Mesangial cell (primary cell): ENCODE results near the gene ENTHD1. TPM values are rescaled to one million over a fixed set of nuclear protein-coding genes. Genes with fewer than 3 reads are reported as not detected.

Source experiments
- total RNA-seq: library from RNA; depleted of rRNA; stranded (reverse); fragments of >200 nt; gene quantifications from 2 replicates; pipeline ENCODE4 v1.2.3, GENCODE V29; 2015

The ENTHD1 gene, protein sequence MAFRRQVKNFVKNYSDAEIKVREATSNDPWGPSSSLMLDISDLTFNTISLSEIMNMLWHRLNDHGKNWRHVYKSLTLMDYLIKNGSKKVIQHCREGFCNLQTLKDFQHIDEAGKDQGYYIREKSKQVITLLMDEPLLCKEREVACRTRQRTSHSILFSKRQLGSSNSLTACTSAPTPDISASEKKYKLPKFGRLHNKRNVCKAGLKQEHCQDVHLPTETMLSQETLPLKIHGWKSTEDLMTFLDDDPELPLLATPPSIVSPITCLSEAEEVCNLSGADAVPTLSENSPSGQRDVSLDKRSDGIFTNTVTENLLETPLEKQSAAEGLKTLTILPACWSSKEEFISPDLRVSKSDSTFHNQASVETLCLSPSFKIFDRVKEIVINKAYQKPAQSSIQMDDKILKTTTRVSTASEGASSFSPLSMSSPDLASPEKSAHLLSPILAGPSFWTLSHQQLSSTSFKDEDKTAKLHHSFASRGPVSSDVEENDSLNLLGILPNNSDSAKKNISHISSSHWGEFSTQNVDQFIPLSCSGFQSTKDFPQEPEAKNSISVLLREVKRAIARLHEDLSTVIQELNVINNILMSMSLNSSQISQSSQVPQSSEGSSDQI
- total RNA-seq = not detected in 2 replicates

DNA sequence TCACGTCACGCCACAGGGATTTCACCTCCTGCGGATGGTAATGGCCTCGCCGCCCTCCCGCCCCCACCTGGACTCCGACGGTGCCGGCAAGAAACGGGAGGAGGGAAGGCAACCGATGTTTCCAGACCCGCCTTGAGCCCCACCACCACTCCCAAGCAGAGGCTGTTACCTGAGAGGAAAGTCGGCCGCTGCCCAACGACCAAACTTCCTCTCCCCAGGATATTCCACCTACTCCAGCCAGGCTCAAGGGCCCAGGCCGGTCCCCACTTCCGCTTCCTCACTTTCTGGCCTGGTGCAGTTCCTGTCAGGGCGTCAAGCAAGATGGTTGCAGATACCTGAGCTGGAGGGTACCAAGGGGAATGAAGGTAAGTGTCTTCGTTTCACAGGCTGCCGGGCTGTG lies at the start of gene ENTHD1:
TSS of gene ENTHD1 (minus strand) at position 235 of the 400 bp plus-strand sequence. CDS start 6,012 bp downstream, outside the sequence.

DNA sequence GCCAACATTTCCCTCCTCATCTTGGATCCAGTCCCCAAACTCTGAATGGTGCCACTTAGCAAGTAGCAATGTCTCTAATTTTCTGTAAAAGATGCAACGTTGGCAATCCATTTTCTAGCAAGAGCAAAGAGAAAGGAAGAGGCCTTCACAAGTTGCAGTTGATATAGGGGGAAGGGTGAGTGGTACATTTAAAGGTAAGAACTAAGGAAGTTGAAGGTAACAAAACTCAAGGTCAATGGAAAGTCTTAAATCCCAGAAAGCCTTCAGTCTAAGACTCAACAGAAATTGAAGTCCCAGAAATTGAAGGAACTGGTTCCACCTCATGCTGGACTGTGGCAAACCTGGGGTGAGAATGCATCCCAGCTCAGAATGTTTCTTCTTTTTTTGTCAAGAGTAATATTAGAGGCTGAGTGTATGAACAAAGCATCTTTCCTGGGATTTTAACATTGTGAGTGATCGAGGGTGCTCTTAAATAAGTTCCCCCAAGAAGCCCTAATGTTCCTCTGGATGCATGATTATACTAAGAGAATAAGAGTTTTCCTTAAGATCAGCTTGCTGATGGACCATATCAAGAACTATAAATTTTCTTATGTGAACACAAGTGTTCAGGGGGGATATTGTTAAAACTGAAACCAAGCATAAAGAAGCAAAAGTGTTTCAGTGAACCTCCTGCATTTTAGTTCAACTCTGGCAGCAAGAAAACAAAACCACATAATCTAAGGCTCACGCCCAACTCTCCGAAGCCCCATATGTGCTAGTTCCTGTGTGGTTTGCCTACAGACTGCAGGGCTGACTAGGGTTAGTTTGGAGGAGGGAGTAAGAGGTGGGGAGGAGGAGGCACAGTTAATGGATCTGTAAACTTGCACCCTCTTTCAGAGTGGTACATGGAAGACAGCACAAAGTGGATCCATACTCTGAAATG lies 7.0 kb upstream of the ENTHD1 start, which contains the start of gene GRAP2:
TSS of gene GRAP2 (plus strand) at position 779 of the 922 bp plus-strand sequence. CDS start 46,023 bp downstream, outside the sequence.

Other genes with a start within 250 kb of the ENTHD1 start
- gene GRAP2, start 7.3 kb upstream of the ENTHD1 start, total RNA-seq = 2.9 TPM in 1 of 2 replicates, not detected in the other
- not detected in 2 replicates for gene TMA7B, start 66.6 kb upstream of the ENTHD1 start, total RNA-seq
- 0.16 and 0.38 TPM in 2 replicates for gene FAM83F, start 101.2 kb upstream of the ENTHD1 start, total RNA-seq